T-helper 2 cell treated with Interferon-gamma antibody and Interleukin-4, amounts not matched to agents 5 μg/mL and 100 μg/mL, for 36 hours (primary cell): ENCODE measurements around the gene TRANK1.
A peak's percentile ranks its signal among the peaks of the same experiment; 100 is the strongest.
"Not testable (repeated sequence)": the region's sequence is repeated elsewhere in the genome, so short reads cannot be mapped to it uniquely, and the experiment has no call there.

Experiments used
- DNase-seq: peaks from one replicate; pipeline ENCODE4 v3.0.0; 2021; ENCODE audit warnings: low spot score
- H3K27ac Mint-ChIP-seq: one replicate; pipeline ENCODE4 v1.8.0; 2021; ENCODE audit warnings: mild to moderate bottlenecking, mixed read lengths
- H3K27me3 Mint-ChIP-seq: one replicate; pipeline ENCODE4 v1.8.0; 2021; ENCODE audit warnings: low read depth, mixed read lengths
- H3K36me3 Mint-ChIP-seq: one replicate; pipeline ENCODE4 v1.8.0; 2021; ENCODE audit warnings: low read depth, mixed read lengths
- H3K4me1 Mint-ChIP-seq: one replicate; pipeline ENCODE4 v1.8.0; 2021; ENCODE audit warnings: low read depth, mixed read lengths
- H3K4me3 Mint-ChIP-seq: one replicate; pipeline ENCODE4 v1.8.0; 2022; ENCODE audit warnings: mild to moderate bottlenecking, moderate library complexity, mixed read lengths
- H3K9me3 Mint-ChIP-seq: one replicate; pipeline ENCODE4 v1.8.0; 2021; ENCODE audit warnings: mixed read lengths

TRANK1 gene

GRCh38 chr3:36919439-36920160 is 25.3 kb downstream of the TRANK1 start:
- Mint-ChIP-seq H3K4me3 (no peak overlapping the region), H3K36me3 (peaks cover 6% of the 10 kb centered on the region), H3K4me1 (peaks cover 22% of the 10 kb centered on the region), H3K27me3 (peaks cover 14% of the 10 kb centered on the region), H3K27ac (no peak overlapping the region), H3K9me3 (peaks cover 18% of the 10 kb centered on the region)
- no peak for DNase-seq

DNA sequence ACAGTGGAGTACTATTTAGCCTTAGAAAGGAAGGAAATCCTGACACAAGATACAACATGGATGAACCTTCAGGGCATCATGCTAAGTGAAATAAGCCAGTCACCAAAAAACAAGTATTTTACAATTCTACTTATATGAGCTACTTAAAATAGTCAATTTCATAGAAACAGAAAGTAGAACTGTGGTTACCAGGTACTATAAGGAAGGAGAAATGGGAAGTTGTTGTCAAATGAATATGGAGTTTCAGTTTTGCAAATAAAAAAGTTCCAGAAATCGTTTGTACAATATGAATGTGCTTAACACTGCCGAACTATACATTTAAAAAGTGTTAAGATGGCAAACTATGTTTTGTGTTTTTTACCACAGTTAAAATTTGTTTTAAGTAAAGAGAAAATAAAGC is 26.8 kb downstream of the TRANK1 start:
- no peak for DNase-seq
- Mint-ChIP-seq H3K36me3 (peaks cover 6% of the 10 kb centered on the region), H3K4me1 (peaks cover 31% of the 10 kb centered on the region), H3K4me3 (peak overlapping the region; percentile 68), H3K27ac (peak overlapping the region; percentile 60), H3K27me3 (peaks cover 11% of the 10 kb centered on the region), H3K9me3 (peaks cover 18% of the 10 kb centered on the region)

DNA sequence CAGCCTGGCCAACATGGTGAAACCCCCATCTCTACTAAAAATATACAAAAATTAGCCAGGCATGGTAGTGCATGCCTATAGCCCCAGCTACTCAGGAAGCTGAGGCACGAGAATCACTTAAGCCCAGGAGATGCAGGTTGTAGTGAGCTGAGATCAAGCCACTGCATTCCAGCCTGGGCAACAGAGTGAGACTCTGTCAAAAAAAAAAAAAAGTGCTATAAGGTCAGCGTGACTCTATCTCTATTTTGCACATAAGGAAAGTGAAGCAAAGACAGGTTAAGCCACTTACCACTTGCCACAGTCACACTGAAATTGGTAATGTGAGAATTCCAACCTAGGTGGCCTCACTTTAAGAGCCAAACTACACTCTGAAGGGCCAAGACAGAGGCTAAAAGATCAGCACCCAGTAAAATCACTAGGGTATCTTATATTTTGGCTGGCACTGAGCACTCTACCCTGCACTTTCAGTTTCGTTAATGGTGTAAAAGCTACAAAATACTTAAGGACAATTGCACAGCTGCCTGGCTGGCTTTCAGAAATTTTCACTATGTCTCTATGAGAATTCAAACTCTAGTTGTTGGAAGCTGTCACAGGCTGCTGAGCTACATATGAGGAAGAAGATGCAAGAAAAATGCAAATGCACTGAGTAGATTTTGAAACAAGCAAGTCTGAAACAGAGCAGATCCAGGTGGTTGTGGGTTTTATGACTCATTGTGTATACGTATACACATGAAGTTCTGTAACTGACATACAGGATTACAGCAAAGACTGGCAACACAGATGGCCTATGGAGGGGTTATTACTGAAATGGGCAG is 32.7 kb downstream of the TRANK1 start:
- Mint-ChIP-seq H3K36me3 (no peaks in the 10 kb centered on the region), H3K9me3 (no peaks in the 10 kb centered on the region), H3K4me1 (peaks cover 36% of the 10 kb centered on the region), H3K4me3 (peak overlapping the region; percentile 77), H3K27me3 (peaks cover 4% of the 10 kb centered on the region), H3K27ac (peak overlapping the region; percentile 89)
- DNase-seq, result peak; percentile 56

- Mint-ChIP-seq H3K4me3 (no peak overlapping the region), H3K27ac (no peak overlapping the region), H3K9me3 (no peaks in the 10 kb centered on the region), H3K4me1 (peaks cover 49% of the 10 kb centered on the region), H3K36me3 (peaks cover 5% of the 10 kb centered on the region), H3K27me3 (no peaks in the 10 kb centered on the region)
- no peak for DNase-seq
Measured at GRCh38 chr3:36909666-36910065, 35.2 kb downstream of the TRANK1 start.

- peak overlapping the region; percentile 86 for H3K4me3 Mint-ChIP-seq
- H3K9me3 Mint-ChIP-seq, result no peaks in the 10 kb centered on the region
- H3K4me1 Mint-ChIP-seq, result peaks cover 49% of the 10 kb centered on the region
- peak overlapping the region; percentile 59 for H3K27ac Mint-ChIP-seq
- H3K27me3 Mint-ChIP-seq, result no peaks in the 10 kb centered on the region
- H3K36me3 Mint-ChIP-seq, result peaks cover 5% of the 10 kb centered on the region
- DNase-seq, result no peak
Measured at GRCh38 chr3:36909181-36909580, 35.7 kb downstream of the TRANK1 start.

DNA sequence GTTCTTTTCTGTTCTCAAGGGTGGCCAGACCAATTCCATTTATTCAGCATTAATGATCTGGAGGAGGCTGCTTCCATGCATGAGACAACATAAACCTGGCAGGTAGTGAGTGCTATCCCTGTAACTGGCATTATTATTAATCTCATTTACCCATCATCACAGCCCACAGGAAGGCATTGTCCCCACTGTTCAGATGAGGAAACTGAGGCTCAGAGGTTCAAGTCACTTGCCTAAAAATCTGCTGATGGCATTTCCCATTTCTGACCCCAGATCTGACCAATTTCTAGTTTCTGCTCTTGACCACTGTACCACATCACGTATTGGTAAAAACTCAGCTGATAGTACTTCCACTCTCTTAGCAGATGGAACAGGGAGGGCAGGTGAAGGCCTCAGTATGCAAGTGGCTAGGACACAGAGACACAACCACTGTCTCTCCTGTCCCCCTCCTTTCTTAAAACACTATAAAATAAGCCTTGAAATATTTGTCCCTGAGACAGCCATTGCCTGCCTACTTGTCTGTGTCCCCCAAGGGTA is 36.1 kb downstream of the TRANK1 start:
- no peaks in the 10 kb centered on the region for H3K27me3 Mint-ChIP-seq
- peaks cover 5% of the 10 kb centered on the region for H3K36me3 Mint-ChIP-seq
- no peaks in the 10 kb centered on the region for H3K9me3 Mint-ChIP-seq
- peaks cover 46% of the 10 kb centered on the region for H3K4me1 Mint-ChIP-seq
- no peak for DNase-seq
- H3K4me3 Mint-ChIP-seq, result peak overlapping the region; percentile 86
- peak overlapping the region; percentile 87 for H3K27ac Mint-ChIP-seq

GRCh38 chr3:36907911-36908646 is 36.8 kb downstream of the TRANK1 start:
- H3K27me3 Mint-ChIP-seq, result peaks cover 2% of the 10 kb centered on the region
- H3K4me3 Mint-ChIP-seq, result peak overlapping the region; percentile 86
- H3K27ac Mint-ChIP-seq, result peak overlapping the region; percentile 87
- H3K9me3 Mint-ChIP-seq, result no peaks in the 10 kb centered on the region
- peaks cover 9% of the 10 kb centered on the region for H3K36me3 Mint-ChIP-seq
- DNase-seq, result peak; percentile 39
- H3K4me1 Mint-ChIP-seq, result peaks cover 44% of the 10 kb centered on the region

DNA sequence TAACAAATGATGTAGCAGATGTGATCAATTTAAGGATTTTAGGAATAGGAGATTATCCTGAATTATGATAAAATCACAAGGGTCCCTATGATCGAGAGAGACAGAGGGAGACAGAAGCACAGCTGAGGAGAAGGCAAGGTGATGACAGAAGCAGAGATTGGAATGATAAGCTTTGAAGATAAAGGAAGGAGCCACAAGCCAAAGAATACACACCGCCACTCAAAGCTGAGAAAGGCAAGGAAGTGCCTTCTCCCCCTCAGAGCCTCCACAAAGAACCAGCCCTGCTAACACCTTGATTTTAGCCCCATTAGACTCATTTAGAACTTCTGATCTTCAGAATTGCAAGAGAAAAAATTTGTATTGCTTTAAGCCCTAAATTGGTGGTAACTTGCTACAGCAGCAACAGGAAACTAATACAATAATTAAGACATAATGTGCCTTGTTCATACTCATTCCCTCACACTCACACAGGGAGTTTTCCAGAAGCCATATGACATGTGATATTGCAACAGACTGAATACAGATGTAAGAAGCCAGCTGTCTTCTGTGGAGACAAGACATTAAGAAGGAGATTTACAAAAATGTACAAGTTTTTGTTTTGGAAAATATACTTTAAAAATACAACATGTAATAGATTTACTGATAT is 38.2 kb downstream of the TRANK1 start:
- Mint-ChIP-seq H3K27ac (peak overlapping the region; percentile 64), H3K27me3 (peaks cover 2% of the 10 kb centered on the region), H3K9me3 (no peaks in the 10 kb centered on the region), H3K36me3 (peaks cover 22% of the 10 kb centered on the region), H3K4me3 (peak overlapping the region; percentile 63), H3K4me1 (peaks cover 39% of the 10 kb centered on the region)
- DNase-seq, result no peak

DNA sequence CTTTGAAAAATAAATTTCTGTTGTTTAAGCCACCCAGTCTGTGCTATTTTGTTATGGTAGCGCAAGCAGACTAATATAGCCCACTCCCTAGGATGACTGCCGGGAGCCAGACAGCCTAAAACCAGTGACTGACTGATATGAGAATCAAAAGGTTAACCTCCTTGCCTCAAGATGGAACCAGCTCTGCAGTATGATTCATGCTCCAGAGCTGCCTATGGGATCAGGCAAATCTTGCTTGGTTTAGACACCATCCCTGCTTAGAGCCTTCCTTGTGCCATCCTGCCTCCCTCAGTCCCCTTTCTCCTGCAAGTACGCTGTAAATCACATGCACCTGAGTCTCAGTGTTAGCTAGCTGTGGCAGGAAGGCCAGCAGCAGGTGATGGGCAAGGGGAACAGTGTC is 39.3 kb downstream of the TRANK1 start:
- no peaks in the 10 kb centered on the region for H3K9me3 Mint-ChIP-seq
- H3K27me3 Mint-ChIP-seq, result peaks cover 2% of the 10 kb centered on the region
- peaks cover 31% of the 10 kb centered on the region for H3K36me3 Mint-ChIP-seq
- peaks cover 49% of the 10 kb centered on the region for H3K4me1 Mint-ChIP-seq
- no peak overlapping the region for H3K27ac Mint-ChIP-seq
- no peak for DNase-seq
- H3K4me3 Mint-ChIP-seq, result peak overlapping the region; percentile 63

- Mint-ChIP-seq H3K36me3 (peaks cover 40% of the 10 kb centered on the region), H3K4me1 (peaks cover 56% of the 10 kb centered on the region), H3K27me3 (peaks cover 2% of the 10 kb centered on the region), H3K4me3 (no peak overlapping the region), H3K9me3 (no peaks in the 10 kb centered on the region), H3K27ac (no peak overlapping the region)
- DNase-seq, result no peak
Measured at GRCh38 chr3:36904641-36905040, 40.2 kb downstream of the TRANK1 start.

GRCh38 chr3:36904065-36904464 is 40.8 kb downstream of the TRANK1 start:
- H3K4me3 Mint-ChIP-seq, H3K9me3 Mint-ChIP-seq, H3K27me3 Mint-ChIP-seq, H3K27ac Mint-ChIP-seq, DNase-seq: not testable (repeated sequence)
- Mint-ChIP-seq H3K4me1 (peaks cover 54% of the 10 kb centered on the region), H3K36me3 (peaks cover 44% of the 10 kb centered on the region)

GRCh38 chr3:36903119-36903882 is 41.6 kb downstream of the TRANK1 start:
- no peak overlapping the region for H3K27ac Mint-ChIP-seq
- H3K9me3 Mint-ChIP-seq, result no peaks in the 10 kb centered on the region
- H3K4me1 Mint-ChIP-seq, result peaks cover 46% of the 10 kb centered on the region
- DNase-seq, result no peak
- H3K36me3 Mint-ChIP-seq, result peaks cover 49% of the 10 kb centered on the region
- no peak overlapping the region for H3K4me3 Mint-ChIP-seq
- peaks cover 2% of the 10 kb centered on the region for H3K27me3 Mint-ChIP-seq

GRCh38 chr3:36901588-36901987 is 43.3 kb downstream of the TRANK1 start:
- no peak for DNase-seq
- H3K27me3 Mint-ChIP-seq, result peaks cover 2% of the 10 kb centered on the region
- no peaks in the 10 kb centered on the region for H3K9me3 Mint-ChIP-seq
- H3K4me3 Mint-ChIP-seq, result no peak overlapping the region
- peaks cover 57% of the 10 kb centered on the region for H3K36me3 Mint-ChIP-seq
- H3K4me1 Mint-ChIP-seq, result peaks cover 41% of the 10 kb centered on the region
- H3K27ac Mint-ChIP-seq, result peak overlapping the region; percentile 60
